ENCODE results near the gene CHST13. TPM values are rescaled to one million over a fixed set of nuclear protein-coding genes. Genes with fewer than 3 reads are reported as not detected.

Gene CHST13
- total RNA-seq, 2 experiments from 2014 or later: not detected

DNA sequence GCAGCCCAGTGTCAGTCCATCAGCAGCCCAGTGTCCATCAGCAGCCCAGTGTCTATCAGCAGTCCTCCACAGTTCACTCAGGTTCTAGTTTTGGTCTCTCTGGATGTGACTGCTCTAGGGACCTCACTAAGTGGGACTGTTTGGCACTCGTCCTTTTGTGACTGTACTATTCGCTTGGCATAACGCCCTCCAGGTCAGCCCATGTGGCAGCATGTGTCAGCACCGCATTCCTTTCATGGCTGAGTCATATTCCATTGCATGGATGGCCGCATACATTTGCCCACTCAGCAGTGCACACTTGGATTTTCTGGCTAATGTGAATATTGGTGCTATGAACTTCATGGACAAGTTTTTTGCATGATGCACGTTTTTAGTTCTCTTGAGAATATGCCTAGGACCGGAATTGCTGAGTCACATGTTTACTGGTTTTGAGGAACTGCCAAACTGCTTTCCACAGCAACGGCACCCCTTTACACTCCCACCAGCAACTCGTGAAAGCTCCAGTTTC lies 16.4 kb downstream of the CHST13 start:
- Histone ChIP-seq H3K27me3 (ENCODE audit: control insufficient read depth in 1 of 2, insufficient read depth in 2 of 2, low read length in 2 of 2) (no peaks in the 10 kb centered on the region), H3K4me3 (ENCODE audit: low read length) (no peak overlapping the region), H3K27ac (ENCODE audit: low read depth in 1 of 2, low read length in 2 of 2) (no peak overlapping the region), H3K4me1 (ENCODE audit: insufficient read depth, low read length) (no peaks in the 10 kb centered on the region), H3K36me3 (ENCODE audit: insufficient read depth, low read length) (no peaks in the 10 kb centered on the region), H3K9me3 (ENCODE audit: control insufficient read depth in 1 of 2, insufficient read depth in 1 of 2, low read length in 2 of 2) (peaks cover 0 to 8% of the 10 kb centered on the region in 2 experiments)
- ATAC-seq (ENCODE audit: poor library complexity) (no peak), DNase-seq (peak in 3 of 14 experiments; percentile 2 to 62 (median 24))
- Mint-ChIP-seq H3K4me3 (no peak overlapping the region), H3K36me3 (ENCODE audit: low read depth) (no peaks in the 10 kb centered on the region), H3K27ac (no peak overlapping the region), H3K9me3 (no peaks in the 10 kb centered on the region), H3K27me3 (no peaks in the 10 kb centered on the region), H3K4me1 (ENCODE audit: low read depth) (no peaks in the 10 kb centered on the region)
- ChIA-PET CTCF (no interaction called here), POLR2A (no interaction called here)
- intact Hi-C loops (cut with DNase I, micrococcal nuclease): no loop called here
- TF ChIP-seq, protein P1, sequence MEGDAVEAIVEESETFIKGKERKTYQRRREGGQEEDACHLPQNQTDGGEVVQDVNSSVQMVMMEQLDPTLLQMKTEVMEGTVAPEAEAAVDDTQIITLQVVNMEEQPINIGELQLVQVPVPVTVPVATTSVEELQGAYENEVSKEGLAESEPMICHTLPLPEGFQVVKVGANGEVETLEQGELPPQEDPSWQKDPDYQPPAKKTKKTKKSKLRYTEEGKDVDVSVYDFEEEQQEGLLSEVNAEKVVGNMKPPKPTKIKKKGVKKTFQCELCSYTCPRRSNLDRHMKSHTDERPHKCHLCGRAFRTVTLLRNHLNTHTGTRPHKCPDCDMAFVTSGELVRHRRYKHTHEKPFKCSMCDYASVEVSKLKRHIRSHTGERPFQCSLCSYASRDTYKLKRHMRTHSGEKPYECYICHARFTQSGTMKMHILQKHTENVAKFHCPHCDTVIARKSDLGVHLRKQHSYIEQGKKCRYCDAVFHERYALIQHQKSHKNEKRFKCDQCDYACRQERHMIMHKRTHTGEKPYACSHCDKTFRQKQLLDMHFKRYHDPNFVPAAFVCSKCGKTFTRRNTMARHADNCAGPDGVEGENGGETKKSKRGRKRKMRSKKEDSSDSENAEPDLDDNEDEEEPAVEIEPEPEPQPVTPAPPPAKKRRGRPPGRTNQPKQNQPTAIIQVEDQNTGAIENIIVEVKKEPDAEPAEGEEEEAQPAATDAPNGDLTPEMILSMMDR (IDR thresholded peaks at IDR 0.05): no peak

DNA sequence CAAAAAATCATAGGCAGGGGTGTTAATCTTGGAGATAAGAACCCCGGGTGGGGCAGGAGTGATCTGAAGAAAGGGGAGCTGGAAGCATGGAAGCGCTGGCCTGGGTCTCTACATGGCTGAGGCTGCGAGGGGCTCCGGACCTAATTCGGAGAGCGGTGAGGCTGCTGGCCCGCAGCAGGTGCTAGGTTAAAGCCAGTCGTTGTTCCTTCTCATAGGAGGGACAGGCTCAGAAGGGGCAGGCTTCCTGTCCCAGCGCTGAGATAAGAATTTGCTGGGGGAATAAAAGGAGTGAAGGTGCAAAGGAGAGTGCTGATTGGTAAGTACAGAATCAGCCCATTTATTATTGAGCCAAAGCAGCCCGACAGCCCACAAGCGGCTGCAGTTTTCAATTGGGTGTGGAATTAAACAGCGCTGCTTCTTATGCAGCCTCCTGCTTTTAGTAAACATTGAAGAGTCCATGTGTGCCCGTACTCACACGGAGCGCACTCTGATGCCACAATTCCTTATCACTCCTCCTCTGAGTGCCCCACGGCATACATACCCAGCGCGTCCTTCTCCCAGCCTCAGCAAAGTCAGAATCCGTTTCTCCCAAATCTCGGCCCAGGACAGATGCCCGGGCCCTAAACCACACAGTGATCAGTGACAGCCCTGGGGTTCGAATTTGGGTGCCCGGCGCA lies 17.1 kb downstream of the CHST13 start:
- ChIA-PET CTCF (no interaction called here), POLR2A (no interaction called here)
- H3K36me3 ChIP-seq (ENCODE audit: insufficient read depth, low read length): no peaks in the 10 kb centered on the region
- Mint-ChIP-seq H3K4me3 (no peak overlapping the region), H3K27me3 (no peaks in the 10 kb centered on the region), H3K4me1 (ENCODE audit: low read depth) (no peaks in the 10 kb centered on the region), H3K27ac (no peak overlapping the region), H3K36me3 (ENCODE audit: low read depth) (no peaks in the 10 kb centered on the region), H3K9me3 (no peaks in the 10 kb centered on the region)
- H3K27ac ChIP-seq (ENCODE audit: low read depth in 1 of 2, low read length in 2 of 2): no peak overlapping the region
- no peak overlapping the region for H3K4me3 ChIP-seq (ENCODE audit: low read length)
- TF ChIP-seq, protein P1 (IDR thresholded peaks at IDR 0.05): no peak
- no peaks in the 10 kb centered on the region for H3K27me3 ChIP-seq (ENCODE audit: control insufficient read depth in 1 of 2, insufficient read depth in 2 of 2, low read length in 2 of 2)
- DNase-seq: no peak
- ATAC-seq (ENCODE audit: poor library complexity): no peak
- intact Hi-C loops (cut with DNase I, micrococcal nuclease): no loop called here
- no peaks in the 10 kb centered on the region for H3K4me1 ChIP-seq (ENCODE audit: insufficient read depth, low read length)
- H3K9me3 ChIP-seq (ENCODE audit: control insufficient read depth in 1 of 2, insufficient read depth in 1 of 2, low read length in 2 of 2): peaks cover 0 to 8% of the 10 kb centered on the region in 2 experiments

DNA sequence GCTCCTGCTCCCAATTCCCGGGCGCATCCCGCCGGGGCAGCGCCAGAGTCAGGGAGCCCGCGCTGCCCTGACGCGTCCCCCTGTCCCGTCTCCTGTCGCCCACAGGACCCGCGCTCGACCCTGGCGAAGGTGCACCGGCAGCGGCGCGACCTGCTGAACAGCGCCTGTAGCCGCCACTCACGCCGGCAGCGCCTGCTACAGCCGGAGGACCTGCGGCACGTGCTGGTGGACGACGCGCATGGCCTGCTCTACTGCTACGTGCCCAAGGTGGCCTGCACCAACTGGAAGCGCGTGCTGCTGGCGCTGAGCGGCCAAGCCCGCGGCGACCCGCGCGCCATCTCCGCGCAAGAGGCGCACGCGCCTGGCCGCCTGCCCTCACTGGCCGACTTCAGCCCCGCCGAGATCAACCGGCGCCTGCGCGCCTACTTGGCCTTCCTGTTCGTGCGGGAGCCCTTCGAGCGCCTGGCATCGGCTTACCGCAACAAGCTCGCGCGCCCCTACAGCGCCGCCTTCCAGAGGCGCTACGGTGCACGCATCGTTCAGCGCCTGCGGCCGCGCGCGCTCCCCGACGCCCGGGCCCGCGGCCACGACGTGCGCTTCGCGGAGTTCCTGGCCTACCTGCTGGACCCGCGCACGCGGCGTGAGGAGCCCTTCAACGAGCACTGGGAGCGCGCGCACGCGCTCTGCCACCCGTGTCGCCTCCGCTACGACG lies 17.8 kb downstream of the CHST13 start:
- Mint-ChIP-seq H3K36me3 (ENCODE audit: low read depth) (no peaks in the 10 kb centered on the region), H3K27me3 (no peaks in the 10 kb centered on the region), H3K27ac (no peak overlapping the region), H3K4me1 (ENCODE audit: low read depth) (no peaks in the 10 kb centered on the region), H3K4me3 (no peak overlapping the region), H3K9me3 (no peaks in the 10 kb centered on the region)
- ChIA-PET POLR2A (no interaction called here), CTCF (no interaction called here)
- Histone ChIP-seq H3K4me3 (ENCODE audit: low read length) (no peak overlapping the region), H3K36me3 (ENCODE audit: insufficient read depth, low read length) (no peaks in the 10 kb centered on the region), H3K27me3 (ENCODE audit: control insufficient read depth in 1 of 2, insufficient read depth in 2 of 2, low read length in 2 of 2) (no peaks in the 10 kb centered on the region), H3K9me3 (ENCODE audit: control insufficient read depth in 1 of 2, insufficient read depth in 1 of 2, low read length in 2 of 2) (peaks cover 0 to 8% of the 10 kb centered on the region in 2 experiments), H3K27ac (ENCODE audit: low read depth in 1 of 2, low read length in 2 of 2) (no peak overlapping the region), H3K4me1 (ENCODE audit: insufficient read depth, low read length) (no peaks in the 10 kb centered on the region)
- intact Hi-C loops (cut with DNase I, micrococcal nuclease): no loop called here
- ATAC-seq (ENCODE audit: poor library complexity) (no peak), DNase-seq (no peak)
- TF ChIP-seq, protein P1 (IDR thresholded peaks at IDR 0.05): no peak
